NCI-H1436 treated with DMSO at 0.1 percent for 48 hours (cell line): ENCODE measurements around the gene MED28.

Experiments
- DNase-seq: peaks from one replicate; lab custom pipeline; 2025; lab: John Stamatoyannopoulos, UW

Gene MED28

DNA sequence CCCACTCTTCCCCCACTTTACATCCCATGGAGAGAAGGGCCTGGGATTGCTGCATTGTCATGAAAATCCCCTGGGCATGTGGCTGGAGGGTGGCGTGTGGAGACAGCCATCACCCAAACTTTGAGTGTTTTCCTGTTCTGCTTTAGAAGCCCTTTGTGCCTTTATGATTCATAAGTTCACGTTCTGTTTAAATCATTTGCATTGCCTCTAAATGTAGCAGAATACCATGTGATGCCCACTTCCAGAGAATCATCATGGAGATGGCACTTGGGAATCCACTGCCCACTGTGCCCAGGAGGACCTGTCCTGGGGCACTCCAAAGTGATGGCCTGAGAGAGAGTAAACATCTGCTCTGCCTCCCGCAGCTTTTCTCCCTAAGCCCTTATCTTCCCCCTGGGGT is 52.8 kb downstream of the MED28 start:
- DNase-seq, result no peak

DNA sequence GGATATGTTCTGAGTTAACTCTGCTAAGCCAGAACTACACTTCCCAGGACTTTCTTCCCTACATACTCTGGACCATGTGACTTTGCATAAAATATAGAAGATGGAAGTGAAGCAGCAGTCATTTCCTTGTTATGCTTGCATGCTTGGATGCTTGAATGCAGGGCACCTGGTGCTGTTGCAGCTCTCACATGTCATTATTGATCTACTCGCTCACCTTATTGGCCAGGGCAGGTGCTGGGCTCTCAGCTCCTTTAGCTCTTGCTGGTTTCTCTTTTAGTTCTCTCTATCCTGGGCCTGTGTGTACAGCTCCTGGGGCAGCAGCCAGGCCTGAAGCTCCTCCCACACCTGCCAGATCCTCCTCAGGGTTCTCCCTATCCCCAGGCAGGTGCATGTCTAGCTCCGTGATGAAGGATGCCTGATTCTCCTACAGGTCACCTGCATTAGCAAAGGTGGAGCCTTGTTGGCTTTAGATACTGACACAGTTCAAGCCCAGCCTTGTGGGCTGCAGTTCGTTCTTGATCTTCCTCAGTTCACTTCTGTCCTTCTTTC is 53.3 kb downstream of the MED28 start:
- DNase-seq, result no peak

DNA sequence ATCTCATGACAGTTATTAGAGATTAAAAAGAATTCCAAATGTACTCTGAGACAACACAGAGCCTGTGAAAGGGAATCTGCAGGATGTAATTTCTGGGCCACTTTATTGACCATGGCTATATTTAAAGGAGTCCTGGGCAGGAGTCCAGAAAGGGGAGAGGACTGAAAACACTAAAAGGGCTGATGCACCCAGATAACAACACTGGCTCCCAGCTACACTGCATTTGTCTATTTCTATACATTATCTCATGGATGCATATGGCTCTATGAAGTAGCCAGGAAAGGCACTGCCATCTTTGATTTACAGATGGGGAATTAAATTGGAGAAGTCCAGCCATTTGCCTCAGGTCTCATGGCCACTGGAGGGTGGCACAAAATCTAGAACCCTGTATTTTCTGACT is 56.0 kb downstream of the MED28 start:
- DNase-seq, result no peak

DNA sequence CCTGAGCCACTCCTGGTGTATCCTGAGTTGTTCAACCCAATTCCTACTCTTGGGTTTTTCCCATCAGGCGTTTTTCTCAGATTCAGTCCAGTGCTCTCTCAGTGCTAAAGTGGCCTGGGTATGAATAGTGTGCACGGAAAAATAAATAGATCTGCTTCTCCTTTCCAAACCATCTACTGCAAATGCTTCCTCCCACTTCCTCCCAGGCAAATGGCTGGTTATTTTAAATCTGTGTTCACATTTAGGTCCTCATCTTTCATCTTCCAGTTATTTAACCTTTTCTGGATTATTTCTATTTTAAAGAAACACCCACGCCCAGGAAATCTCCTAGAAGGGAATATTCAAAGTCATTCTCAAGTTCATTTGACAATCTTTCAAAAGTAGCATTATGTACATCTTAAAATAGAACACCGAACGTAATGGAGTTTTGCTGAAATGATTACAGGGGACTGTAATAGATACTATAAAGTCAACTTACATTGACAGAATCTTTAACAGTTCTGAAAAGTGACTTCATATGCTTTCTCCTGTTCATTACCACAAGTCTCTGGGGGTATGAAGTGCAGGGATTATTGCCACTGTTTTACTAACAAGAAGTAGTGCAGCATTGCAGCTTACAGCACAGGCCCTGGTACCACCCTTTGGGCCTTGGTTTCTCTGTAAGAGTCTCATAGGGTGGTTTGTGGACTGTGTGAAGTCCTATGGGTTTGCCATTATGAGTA is 66.3 kb downstream of the MED28 start:
- DNase-seq, result no peak

DNA sequence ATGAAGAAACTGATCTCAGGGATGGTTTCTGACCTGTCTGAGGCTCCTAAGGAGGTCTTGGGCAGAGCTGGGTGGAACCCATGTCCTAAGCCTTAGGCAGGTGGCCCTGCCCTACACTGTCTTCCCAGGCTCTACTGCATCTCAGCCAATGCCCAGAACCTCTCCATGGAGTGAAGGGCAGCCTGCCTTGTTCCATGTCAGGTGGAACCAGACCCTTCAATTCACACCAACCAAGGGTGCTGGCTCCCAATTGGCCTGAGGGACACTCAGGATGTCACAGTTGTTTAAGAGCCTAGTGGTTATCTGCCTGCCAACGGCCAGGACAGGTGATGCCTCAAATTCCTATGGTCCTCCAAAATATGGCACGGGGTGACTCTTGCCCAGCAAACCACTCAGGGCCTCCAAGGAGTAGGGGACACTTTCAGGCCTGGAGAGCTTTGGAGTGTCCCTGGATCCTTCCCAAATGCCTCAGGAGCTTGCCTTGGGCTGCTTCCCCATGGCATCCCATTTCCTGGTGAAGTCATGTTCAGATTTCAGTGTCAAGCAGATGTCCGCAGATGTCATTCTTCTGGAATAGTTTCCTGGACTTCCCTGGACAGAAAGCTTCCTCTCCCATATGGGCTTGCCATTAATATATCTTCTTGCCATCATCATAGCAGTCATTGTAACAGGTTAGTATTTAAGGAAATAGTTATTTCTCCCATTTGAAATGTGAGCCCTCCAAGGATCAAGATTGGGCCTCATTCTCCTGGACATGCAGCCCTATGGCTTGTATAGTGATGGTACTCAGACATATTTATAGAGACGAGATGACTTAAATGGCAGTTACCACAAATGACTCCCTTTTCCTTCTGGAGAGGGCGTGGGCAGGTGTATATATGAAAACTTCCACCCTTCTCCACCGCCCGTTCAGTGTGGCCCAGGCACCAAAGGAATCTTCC is 67.1 kb downstream of the MED28 start:
- DNase-seq, result no peak

DNA sequence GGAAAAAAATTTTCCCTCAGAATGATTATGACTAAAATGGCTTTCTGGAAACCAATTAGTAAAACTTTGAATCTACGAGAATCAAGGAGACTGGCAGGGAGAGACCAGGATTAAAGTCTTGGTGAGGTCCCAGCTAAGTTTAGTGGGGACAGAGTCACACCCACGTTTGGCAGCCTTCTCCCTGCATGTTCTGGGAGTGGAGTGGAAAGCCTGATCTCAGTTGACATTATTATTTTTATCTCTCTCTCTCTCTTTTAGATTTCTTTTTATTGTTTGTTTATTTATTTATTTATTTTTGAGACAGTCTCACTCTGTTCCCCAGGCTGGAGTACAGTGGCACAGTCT is 67.8 kb downstream of the MED28 start:
- DNase-seq, result no peak
